Measurements from ENCODE around the gene CCDC85C. TPM values are rescaled to one million over a fixed set of nuclear protein-coding genes. Genes with fewer than 3 reads are reported as not detected.
A peak's percentile ranks its signal among the peaks of the same experiment; 100 is the strongest.

CCDC85C gene
- total RNA-seq, 1 donor from 2014 or later = 82.2 TPM

GRCh38 chr14:99570544-99571302 is 33.3 kb downstream of the CCDC85C start:
- no peak for TF ChIP-seq CTCF (IDR thresholded peaks at IDR 0.05; ENCODE audit: unreplicated experiment)
- Mint-ChIP-seq H3K27me3 (ENCODE audit: low read depth) (no peaks in the 10 kb centered on the region), H3K27ac (peak overlapping the region; percentile 100), H3K36me3 (no peaks in the 10 kb centered on the region), H3K9me3 (no peaks in the 10 kb centered on the region), H3K4me3 (no peak overlapping the region), H3K4me1 (peaks cover 97% of the 10 kb centered on the region)
- DNase-seq (ENCODE audit: low spot score in 2 of 2, unreplicated experiment in 2 of 2) = no peak

- H3K9me3 Mint-ChIP-seq = no peaks in the 10 kb centered on the region
- no peaks in the 10 kb centered on the region for H3K27me3 Mint-ChIP-seq (ENCODE audit: low read depth)
- DNase-seq (ENCODE audit: low spot score in 2 of 2, unreplicated experiment in 2 of 2) = no peak
- peak overlapping the region; percentile 100 for H3K27ac Mint-ChIP-seq
- H3K36me3 Mint-ChIP-seq = no peaks in the 10 kb centered on the region
- TF ChIP-seq CTCF (IDR thresholded peaks at IDR 0.05; ENCODE audit: unreplicated experiment) = no peak
- H3K4me1 Mint-ChIP-seq = peaks cover 97% of the 10 kb centered on the region
- no peak overlapping the region for H3K4me3 Mint-ChIP-seq
These were observed 34.1 kb downstream of the CCDC85C start for GRCh38 chr14:99569725-99570543.

- Mint-ChIP-seq H3K9me3 (no peaks in the 10 kb centered on the region), H3K27ac (peak overlapping the region; percentile 100), H3K4me1 (peaks cover 97% of the 10 kb centered on the region), H3K27me3 (ENCODE audit: low read depth) (no peaks in the 10 kb centered on the region), H3K4me3 (peak overlapping the region; percentile 20), H3K36me3 (no peaks in the 10 kb centered on the region)
- no peak for TF ChIP-seq CTCF (IDR thresholded peaks at IDR 0.05; ENCODE audit: unreplicated experiment)
- no peak for DNase-seq (ENCODE audit: low spot score in 2 of 2, unreplicated experiment in 2 of 2)
These were observed 35.1 kb downstream of the CCDC85C start for GRCh38 chr14:99568567-99569560.

- Mint-ChIP-seq H3K4me1 (peaks cover 96% of the 10 kb centered on the region), H3K27ac (peak overlapping the region; percentile 97), H3K4me3 (no peak overlapping the region), H3K9me3 (no peaks in the 10 kb centered on the region), H3K36me3 (no peaks in the 10 kb centered on the region), H3K27me3 (ENCODE audit: low read depth) (no peaks in the 10 kb centered on the region)
- no peak for DNase-seq (ENCODE audit: low spot score in 2 of 2, unreplicated experiment in 2 of 2)
- no peak for TF ChIP-seq CTCF (IDR thresholded peaks at IDR 0.05; ENCODE audit: unreplicated experiment)
These were observed 37.3 kb downstream of the CCDC85C start for GRCh38 chr14:99566390-99567354.

Measured in mesothelial cell of epicardium (in vitro differentiated cells).